ENCODE measurements around the gene CRYL1. TPM values are rescaled to one million over a fixed set of nuclear protein-coding genes. Genes with fewer than 3 reads are reported as not detected.

CRYL1 gene
- total and polyA plus RNA-seq, 2 of the 4 experiments (the other 2 are of a cell fraction): 11.7 to 16.4 TPM

GRCh38 chr13:20482275-20482761 is 43.3 kb downstream of the CRYL1 start:
- CTCF ChIA-PET: no interaction called here

More at GRCh38 chr13:20482275-20482761, 43.3 kb downstream of the CRYL1 start:
- H3K9me3 ChIP-seq (ENCODE audit: control insufficient read depth, insufficient read depth, low read length): no peaks in the 10 kb centered on the region
- H4K20me1 ChIP-seq (ENCODE audit: insufficient read depth, low read length): no peaks in the 10 kb centered on the region
- H3K27ac ChIP-seq (ENCODE audit: insufficient read depth, low read length): no peak overlapping the region
- H2AK5ac ChIP-seq (ENCODE audit: low read depth, low read length): no peak overlapping the region
- H3K79me1 ChIP-seq (ENCODE audit: low read depth in 1 of 2, low read length in 2 of 2): no peaks in the 10 kb centered on the region
- no peak overlapping the region for H2BK20ac ChIP-seq (ENCODE audit: low read depth, low read length)
- no peak overlapping the region for H3K4me3 ChIP-seq (ENCODE audit: insufficient read depth, low read depth, low read length)
- no peaks in the 10 kb centered on the region for H3K27me3 ChIP-seq (ENCODE audit: control insufficient read depth, insufficient read depth, low read length)
- no peak for DNase-seq
- no peaks in the 10 kb centered on the region for H3K36me3 ChIP-seq (ENCODE audit: control insufficient read depth, insufficient read depth, low read length)
- no peak overlapping the region for H3K9ac ChIP-seq (ENCODE audit: low read depth, low read length)
- H3K56ac ChIP-seq (ENCODE audit: extremely low read depth, insufficient read depth, low read length): no peak overlapping the region
- H3K23ac ChIP-seq (ENCODE audit: low read depth, low read length): no peak overlapping the region
- H2BK5ac ChIP-seq (ENCODE audit: low read depth, low read length, poor library complexity, severe bottlenecking): no peak overlapping the region
- POLR2A ChIA-PET (ENCODE audit: unreplicated experiment): no interaction called here
- TF ChIP-seq FOS (IDR thresholded peaks at IDR 0.05; ENCODE audit: low read depth, low read length): no peak
- TF ChIP-seq NFE2L2 (IDR thresholded peaks at IDR 0.05; ENCODE audit: low read depth, low read length): no peak
- TF ChIP-seq RFX5 (IDR thresholded peaks at IDR 0.05; ENCODE audit: low read depth, low read length): no peak
- no peak for TF ChIP-seq BHLHE40 (IDR thresholded peaks at IDR 0.05; ENCODE audit: low read depth, low read length)
- TF ChIP-seq CTCF (conservative IDR thresholded peaks at IDR 0.05; ENCODE audit: low read depth, low read length): no peak
- TF ChIP-seq RAD21 (IDR thresholded peaks at IDR 0.05; ENCODE audit: low read length): no peak
- no peak for TF ChIP-seq ELK1 (IDR thresholded peaks at IDR 0.05; ENCODE audit: borderline replicate concordance, low read depth, low read length)
- TF ChIP-seq MAZ (IDR thresholded peaks at IDR 0.05; ENCODE audit: borderline replicate concordance, low read depth, low read length): no peak
- no peak for TF ChIP-seq POLR2A (IDR thresholded peaks at IDR 0.05; ENCODE audit: low read depth, low read length)
- no peak for TF ChIP-seq USF2 (IDR thresholded peaks at IDR 0.05; ENCODE audit: low read depth, low read length)
- TF ChIP-seq MXI1 (IDR thresholded peaks at IDR 0.05; ENCODE audit: borderline replicate concordance, low read depth, low read length): no peak
- no peak for TF ChIP-seq SMC3 (IDR thresholded peaks at IDR 0.05; ENCODE audit: low read depth, low read length)
- no peak overlapping the region for H2BK15ac ChIP-seq (ENCODE audit: low read depth, low read length)
- ATAC-seq (ENCODE audit: low read depth): no peak
- no peak overlapping the region for H2AFZ ChIP-seq (replicated peaks; ENCODE audit: low read length, poor library complexity)
- no peak overlapping the region for H2AK9ac ChIP-seq (replicated peaks; ENCODE audit: low read depth, low read length, poor library complexity)
- H3K9me1 ChIP-seq (ENCODE audit: insufficient read depth, low read length): no peaks in the 10 kb centered on the region
- no peak overlapping the region for H3K4ac ChIP-seq (ENCODE audit: low read depth, low read length)
- no peak overlapping the region for H4K8ac ChIP-seq (ENCODE audit: low read depth in 2 of 2, low read length in 2 of 2)
- intact Hi-C loops (cut with micrococcal nuclease): no loop called here
- dilution Hi-C loops (cut with HindIII; ENCODE audit: low sequenced_read_pairs, unreplicated experiment): loop anchor here (25.0 kb wide), 1 partner anchor 295 kb away; the partner anchor contains the start of gene GJB2
- H3K18ac ChIP-seq (ENCODE audit: low read depth, low read length): no peak overlapping the region
- no TSS peak for BruUV-seq (replicated peaks)
- no peak overlapping the region for H4K5ac ChIP-seq (ENCODE audit: low read depth, low read length)
- no peak overlapping the region for H2BK120ac ChIP-seq (ENCODE audit: low read depth, low read length)
- no peaks in the 10 kb centered on the region for H3K4me1 ChIP-seq (ENCODE audit: control insufficient read depth, insufficient read depth, low read length)
- H4K91ac ChIP-seq (ENCODE audit: insufficient read depth, low read depth, low read length): no peak overlapping the region
- H3K4me2 ChIP-seq (ENCODE audit: low read depth, low read length): no peak overlapping the region
- in situ Hi-C loops (cut with MboI; ENCODE audit: low sequenced_read_pairs): loop anchor here (5.0 kb wide), 1 partner anchor 295 kb away; no protein-coding TSS in a partner anchor
- WGBS, 2 experiments (ENCODE audit: extremely low coverage in 2 of 2, insufficient read length in 1 of 2): 17% methylated on average over 1 of the region's 11 CpGs; no CpG with 5 or more reads in 1 of the 2 experiments
- H3K14ac ChIP-seq (replicated peaks; ENCODE audit: low read depth, low read length): no peak overlapping the region
